ENCODE data around the gene RPL6. TPM values are rescaled to one million over a fixed set of nuclear protein-coding genes. Genes with fewer than 3 reads are reported as not detected.

RPL6 gene
- 798 TPM for total RNA-seq

GRCh38 chr12:112409064-112409905 lies at the start of gene RPL6:
Gene RPL6 (minus strand): TSS chr12:112409605. CDS start chr12:112408656, 949 bp downstream.

GRCh38 chr12:112418608-112419296 lies 9.3 kb upstream of the RPL6 start, which contains the start of gene PTPN11:
Gene PTPN11 (plus strand): TSS chr12:112418947. CDS start chr12:112419112, 165 bp downstream.

GRCh38 chr12:112381883-112382796 lies 27.3 kb downstream of the RPL6 start, which contains the start of gene HECTD4:
Gene HECTD4 (minus strand): TSS chr12:112382431. CDS start chr12:112382128, 303 bp downstream.

Other genes starting within 250 kb of the RPL6 start
- 137 TPM for gene HECTD4, start 27.2 kb downstream of the RPL6 start, total RNA-seq
- gene PTPN11, start 9.3 kb upstream of the RPL6 start, total RNA-seq = 121 TPM